Kidney (tissue), 14 donors: Measurements from ENCODE around the gene ABHD16B. TPM values are rescaled to one million over a fixed set of nuclear protein-coding genes. Genes with fewer than 3 reads are reported as not detected.

Source experiments
- DNase-seq, 5 donors: peaks; one replicate each; pipeline ENCODE4 v3.0.0-alpha.2; 2013 to 2020
- FAIRE-seq: peaks from 2 replicates; lab custom pipeline; 2012; peaks lifted over from hg19 to GRCh38; lab: Jason Lieb, UNC
- H3K27ac ChIP-seq, 2 donors: one replicate each; pipeline ENCODE4 v1.7.0; 2013; ENCODE audit warnings: low read depth in 2 of 2, low read length in 2 of 2, inconsistent platforms in 1 of 2
- H3K27me3 ChIP-seq: one replicate; pipeline ENCODE4 v1.7.1; 2013; ENCODE audit warnings: low read length, inconsistent platforms; ENCODE audit not compliant: control insufficient read depth, insufficient read depth
- H3K36me3 ChIP-seq, 3 donors: one replicate each; pipeline versions ENCODE4 v1.7.0 to v1.7.1; 2013; ENCODE audit warnings: low read length in 3 of 3, control low read depth in 1 of 3, inconsistent platforms in 1 of 3; ENCODE audit not compliant: insufficient read depth in 3 of 3, control insufficient read depth in 2 of 3
- H3K4me1 ChIP-seq, 3 donors: one replicate each; pipeline versions ENCODE4 v1.7.0 to v1.7.1; 2013; ENCODE audit warnings: low read length in 3 of 3, inconsistent platforms in 1 of 3, low read depth in 1 of 3; ENCODE audit not compliant: control insufficient read depth in 2 of 3, insufficient read depth in 2 of 3
- H3K4me3 ChIP-seq, 3 donors: one replicate each; pipeline versions ENCODE4 v1.7.0 to v1.8.1; 2013; ENCODE audit warnings: low read length in 3 of 3, control low read depth in 1 of 3, inconsistent platforms in 1 of 3
- H3K9ac ChIP-seq, 3 donors: one replicate each; pipeline versions ENCODE4 v1.7.0 to v1.7.1; 2013; ENCODE audit warnings: low read length in 3 of 3, control low read depth in 1 of 3, inconsistent platforms in 1 of 3
- H3K9me3 ChIP-seq, 3 donors: one replicate each; pipeline versions ENCODE4 v1.7.0 to v1.7.1; 2013; ENCODE audit warnings: low read length in 3 of 3, control low read depth in 1 of 3, inconsistent platforms in 1 of 3; ENCODE audit not compliant: control insufficient read depth in 2 of 3, insufficient read depth in 1 of 3
- CTCF ChIP-seq: IDR thresholded peaks from 3 replicates; pipeline ENCODE4 v1.5.1; 2012; ENCODE audit warnings: mild to moderate bottlenecking, moderate library complexity, borderline replicate concordance; ENCODE audit not compliant: insufficient read depth; ENCODE audit errors: extremely low read depth
- intact Hi-C: fragments of 100-400 bp; cut with DNase I; formaldehyde crosslinking; loops from one replicate; pipeline ENCODE4 v1.11.1; 2022
- polyA plus RNA-seq: library from polyadenylated mRNA; stranded (reverse); fragments of 350-450 nt; fragmentation: Illumina TruSeq; extraction: RNeasy Lipid Tissue Mini Kit (QIAGEN cat#74804); gene quantifications from one replicate; pipeline ENCODE4 v1.2.3, GENCODE V29; 2014; ENCODE audit warnings: low read depth, low replicate concordance; ENCODE audit not compliant: insufficient read depth
- total RNA-seq: library from RNA; stranded (reverse); fragmentation: NEBNext Ultra II Directional; extraction: Animal tissue kit (Norgen Biotek cat#: 25700); gene quantifications from one replicate; pipeline ENCODE4 v1.2.1, GENCODE V29; 2021
- donor health status: control.
- donor health status: control.
- donor health status: control.
- donor health status: control.
- donor health status: control.
- donor health status: DM: yes; HTN: yes; CAD: no.
- donor health status: Normal renal cell carcinoma (clear cell type).

ABHD16B gene
- total and polyA plus RNA-seq, 2 donors from 2014 or later = not detected

DNA sequence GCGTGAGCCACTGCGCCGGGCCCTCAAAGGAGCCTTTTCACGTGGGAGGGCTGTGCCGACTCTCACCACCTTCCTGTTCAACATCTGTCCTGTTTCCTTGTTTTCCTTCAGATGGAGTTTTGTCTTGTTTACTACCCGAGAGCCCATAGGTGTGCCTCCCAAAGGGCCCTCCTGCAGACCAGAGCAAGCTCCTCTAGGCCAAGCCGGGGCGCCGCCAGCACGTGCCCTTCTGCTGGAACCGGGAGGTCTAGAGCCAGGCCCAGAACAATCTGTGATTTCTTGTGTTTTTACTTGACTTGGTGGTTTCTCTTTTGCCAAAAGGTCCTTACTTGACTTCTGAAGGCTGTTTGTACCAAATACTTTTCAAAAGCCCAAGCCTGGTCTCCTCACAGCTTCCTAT is 25.6 kb downstream of the ABHD16B start:
- Histone ChIP-seq H3K27me3 (no peaks in the 10 kb centered on the region), H3K27ac (no peak overlapping the region), H3K9ac (no peak overlapping the region), H3K4me1 (no peaks in the 10 kb centered on the region), H3K4me3 (no peak overlapping the region), H3K9me3 (no peaks in the 10 kb centered on the region), H3K36me3 (peaks cover 4 to 42% (median 29%) of the 10 kb centered on the region in 3 donors)
- DNase-seq (no peak), FAIRE-seq (no peak)
- no peak for TF ChIP-seq CTCF
- intact Hi-C loops = no loop called here

DNA sequence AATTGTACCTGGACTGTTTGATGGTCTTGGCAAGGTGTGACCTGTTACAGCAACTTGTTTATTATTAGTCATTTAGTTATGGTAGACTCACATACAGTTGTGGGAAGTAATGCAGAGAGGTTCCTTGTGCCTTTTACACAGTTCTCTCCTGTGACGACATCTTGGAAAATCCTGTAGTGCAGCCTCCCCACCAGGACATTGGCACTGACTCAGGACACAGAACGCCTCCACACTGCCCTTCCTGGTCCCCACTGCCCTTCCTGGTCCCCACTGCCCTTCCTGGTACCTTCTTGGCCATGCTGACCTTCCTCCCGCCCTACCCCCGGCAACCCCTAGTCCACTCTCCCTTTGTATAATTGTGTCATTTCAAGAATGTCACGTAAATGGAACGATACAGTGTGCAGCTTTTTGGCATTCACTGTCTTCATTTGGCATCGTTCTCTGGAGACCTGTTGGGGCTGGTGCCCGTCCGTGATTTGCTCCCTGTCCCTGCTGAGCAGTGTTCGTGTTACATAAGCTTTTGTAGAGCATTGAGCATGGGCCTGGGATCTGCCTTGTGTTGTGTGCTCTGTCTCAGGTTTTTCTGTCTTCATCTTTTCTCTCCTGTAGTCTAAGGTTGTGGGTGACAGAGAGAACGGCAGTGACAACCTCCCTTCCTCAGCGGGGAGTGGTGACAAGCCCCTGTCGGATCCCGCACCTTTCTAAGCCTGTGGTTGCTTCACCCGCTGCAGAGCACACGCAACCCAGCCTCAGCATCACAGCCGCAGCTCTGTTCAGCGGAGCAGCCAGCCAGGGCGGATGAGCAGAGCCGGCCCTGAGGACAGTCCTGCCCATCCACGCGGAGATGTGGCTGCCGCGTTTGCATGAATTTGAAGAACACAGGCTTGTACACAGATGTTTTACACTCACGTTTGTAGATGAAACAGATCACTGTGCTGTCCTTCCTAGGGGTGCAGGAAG is 28.2 kb downstream of the ABHD16B start:
- Histone ChIP-seq H3K27ac (no peak overlapping the region), H3K27me3 (no peaks in the 10 kb centered on the region), H3K4me1 (peaks cover 0 to 5% (median 0%) of the 10 kb centered on the region in 3 donors), H3K36me3 (peaks cover 0 to 33% (median 19%) of the 10 kb centered on the region in 3 donors), H3K9me3 (no peaks in the 10 kb centered on the region), H3K4me3 (no peak overlapping the region), H3K9ac (no peak overlapping the region)
- FAIRE-seq = no peak
- TF ChIP-seq CTCF = no peak
- intact Hi-C loops = no loop called here
- no peak for DNase-seq

- Histone ChIP-seq H3K27me3 (no peaks in the 10 kb centered on the region), H3K9me3 (no peaks in the 10 kb centered on the region), H3K36me3 (peaks cover 0 to 28% (median 19%) of the 10 kb centered on the region in 3 donors), H3K9ac (no peak overlapping the region), H3K4me3 (no peak overlapping the region), H3K4me1 (peaks cover 0 to 5% (median 0%) of the 10 kb centered on the region in 3 donors), H3K27ac (no peak overlapping the region)
- DNase-seq (no peak), FAIRE-seq (no peak)
- intact Hi-C loops = no loop called here
- no peak for TF ChIP-seq CTCF
Measured at GRCh38 chr20:63890201-63890576, 28.9 kb downstream of the ABHD16B start.
